Measurements from ENCODE around the gene KAZN.

KAZN gene

GRCh38 chr1:15155888-15156741, 557.6 kb downstream of the KAZN start:
- DNase-seq (ENCODE audit: low read depth in 2 of 2) = no peak

GRCh38 chr1:15156807-15157380, 558.4 kb downstream of the KAZN start:
- DNase-seq (ENCODE audit: low read depth in 2 of 2) = no peak

GRCh38 chr1:15157524-15158399, 559.3 kb downstream of the KAZN start:
- DNase-seq (ENCODE audit: low read depth in 2 of 2) = no peak

- no peak for DNase-seq (ENCODE audit: low read depth in 2 of 2)
Measured at GRCh38 chr1:15158506-15159165, 560.2 kb downstream of the KAZN start.

- DNase-seq (ENCODE audit: low read depth in 2 of 2) = no peak
Measured at GRCh38 chr1:15159166-15159555, 560.7 kb downstream of the KAZN start.

- no peak for DNase-seq (ENCODE audit: low read depth in 2 of 2)
Measured at GRCh38 chr1:15160626-15161025, 562.1 kb downstream of the KAZN start.

GRCh38 chr1:15167386-15167785, 568.9 kb downstream of the KAZN start:
- no peak for DNase-seq (ENCODE audit: low read depth in 2 of 2)
